SK-N-SH (cell line): Measurements from ENCODE around the gene COQ8B. TPM values are rescaled to one million over a fixed set of nuclear protein-coding genes. Genes with fewer than 3 reads are reported as not detected.

Source experiments
- CTCF ChIA-PET: fragments of 300-600, 350-600 bp; formaldehyde crosslinking; extraction: SDS; loops from one replicate; lab custom pipeline; 2021; lab: Yijun Ruan, JAX
- POLR2A ChIA-PET: fragments of 350-600 bp; sonication (Branson Sonifier 250); formaldehyde crosslinking; extraction: SDS; loops from one replicate; lab custom pipeline; 2020; ENCODE audit warnings: antibody characterized with exemption, inconsistent platforms; lab: Yijun Ruan, JAX
- DNase-seq: peaks from one replicate; pipeline ENCODE4 v3.0.0; 2012
- H2AFZ ChIP-seq: fragments of 200-600 bp; sonication (generic); 2 replicates; pipeline ENCODE4 v1.8.1; 2016; ENCODE audit warnings: antibody characterized with exemption, mild to moderate bottlenecking, low read depth
- H3F3A ChIP-seq: fragments of 200-600 bp; sonication (generic); replicated peaks from 2 replicates; pipeline ENCODE3; 2016; ENCODE audit warnings: antibody characterized with exemption, mild to moderate bottlenecking; ENCODE audit not compliant: insufficient read depth
- H3K27ac ChIP-seq, 2 experiments: fragments of 200-500 bp in 1 of 2; fragments of 200-600 bp in 1 of 2; sonication (Bioruptor generic) in 1 of 2; sonication (generic), shearing (Covaris generic) in 1 of 2; 2 replicates each; pipeline versions ENCODE4 v1.5.1 to v1.6.1; 2014 to 2016; ENCODE audit warnings: low read depth in 2 of 2, inconsistent platforms in 1 of 2, low read length in 1 of 2, mild to moderate bottlenecking in 1 of 2, mixed read lengths in 1 of 2
- H3K27me3 ChIP-seq: fragments of 200-600 bp; sonication (generic), shearing (Covaris generic); 2 replicates; pipeline ENCODE4 v1.6.1; 2016; ENCODE audit warnings: mixed run types; ENCODE audit not compliant: insufficient read depth
- H3K36me3 ChIP-seq, 2 experiments: fragments of 200-500 bp in 1 of 2; fragments of 200-600 bp in 1 of 2; sonication (Bioruptor generic) in 1 of 2; sonication (generic) in 1 of 2; replicated peaks in 1 of 2; 2 replicates each; pipeline versions ENCODE3 to v1.5.1; 2014 to 2016; ENCODE audit warnings: low read length in 1 of 2, mild to moderate bottlenecking in 1 of 2; ENCODE audit not compliant: insufficient read depth in 2 of 2, control insufficient read depth in 1 of 2
- H3K4me1 ChIP-seq, 2 experiments: fragments of 200-500 bp in 1 of 2; fragments of 200-600 bp in 1 of 2; sonication (Bioruptor generic) in 1 of 2; sonication (generic), shearing (Covaris generic) in 1 of 2; 2 replicates each; pipeline versions ENCODE4 v1.5.1 to v1.6.1; 2014 to 2016; ENCODE audit warnings: low read depth in 1 of 2, low read length in 1 of 2, mixed run types in 1 of 2; ENCODE audit not compliant: insufficient read depth in 2 of 2, control insufficient read depth in 1 of 2
- H3K4me2 ChIP-seq: fragments of 200-600 bp; sonication (generic), shearing (Covaris generic); 2 replicates; pipeline ENCODE4 v1.6.1; 2017; ENCODE audit warnings: mixed run types
- H3K4me3 ChIP-seq, 2 experiments: fragments of 200-500 bp in 1 of 2; fragments of 200-600 bp in 1 of 2; sonication (Bioruptor generic) in 1 of 2; sonication (generic), shearing (Covaris generic) in 1 of 2; 2 replicates each; pipeline versions ENCODE4 v1.5.1 to v1.8.1; 2014 to 2016; ENCODE audit warnings: low read depth in 2 of 2, inconsistent platforms in 1 of 2, low read length in 1 of 2, mild to moderate bottlenecking in 1 of 2, mixed read lengths in 1 of 2, moderate library complexity in 1 of 2
- H3K79me2 ChIP-seq: fragments of 200-600 bp; sonication (generic); 2 replicates; pipeline ENCODE4 v1.8.1; 2017; ENCODE audit warnings: mild to moderate bottlenecking; ENCODE audit not compliant: insufficient read depth
- H3K9ac ChIP-seq: fragments of 200-600 bp; sonication (generic); 2 replicates; pipeline ENCODE4 v1.6.1; 2017; ENCODE audit warnings: mixed run types
- H3K9me2 ChIP-seq: fragments of 200-600 bp; sonication (generic); 2 replicates; pipeline ENCODE4 v1.6.1; 2017; ENCODE audit warnings: mixed run types
- H3K9me3 ChIP-seq: fragments of 200-600 bp; sonication (generic); 2 replicates; pipeline ENCODE4 v1.6.1; 2017; ENCODE audit warnings: mixed run types, mild to moderate bottlenecking, moderate library complexity
- H4K20me1 ChIP-seq: fragments of 200-600 bp; sonication (generic); 2 replicates; pipeline ENCODE4 v1.6.1; 2017; ENCODE audit warnings: mild to moderate bottlenecking, mixed run types; ENCODE audit not compliant: insufficient read depth
- FOXJ3 ChIP-seq: sonication (generic); formaldehyde crosslinking; IDR thresholded peaks from 2 replicates; pipeline ENCODE4 v1.5.1; 2020; ENCODE audit warnings: mild to moderate bottlenecking, missing genetic modification reagents
- GATA2 ChIP-seq: sonication (generic); formaldehyde crosslinking; IDR thresholded peaks from 2 replicates; pipeline ENCODE4 v1.5.0; 2020; ENCODE audit warnings: mild to moderate bottlenecking, missing genetic modification reagents
- MXI1 ChIP-seq: IDR thresholded peaks from 2 replicates; pipeline ENCODE4 v1.6.1; 2012; ENCODE audit warnings: mild to moderate bottlenecking, low read depth, low read length, improper control_type of control experiment
- TCF12 ChIP-seq: IDR thresholded peaks from 2 replicates; pipeline ENCODE4 v1.4.0; 2012
- USF1 ChIP-seq: IDR thresholded peaks from 2 replicates; pipeline ENCODE4 v1.4.0; 2012; ENCODE audit warnings: low read depth, borderline replicate concordance
- USF2 ChIP-seq: fragments of 150-350 bp; IDR thresholded peaks from 2 replicates; pipeline ENCODE4 v1.6.1; 2017; ENCODE audit warnings: antibody characterized with exemption, low read length, low read depth, borderline replicate concordance
- WGBS: methylation state at CpG from one replicate; pipeline ENCODE4 v1.1.6; 2017; ENCODE audit warnings: low lambda C conversion rate; 5-methylcytosine and 5-hydroxymethylcytosine counted together
- polyA plus RNA-seq, 3 experiments: library from polyadenylated mRNA; depleted of rRNA; stranded (reverse); fragments of >200 nt; gene quantifications; 2 replicates each; pipeline ENCODE4 v1.2.3, GENCODE V29; 2012

COQ8B gene
- polyA plus RNA-seq, 1 of the 3 experiments (the other 2 are of a cell fraction), result 43.8 TPM

- H3K9ac ChIP-seq, result no peak overlapping the region
- H3K4me2 ChIP-seq, result no peak overlapping the region
- no peak for DNase-seq
- no peaks in the 10 kb centered on the region for H3K9me3 ChIP-seq
- H3F3A ChIP-seq, result no peaks in the 10 kb centered on the region
- WGBS, result 91% methylated on average over 6 of the region's 6 CpGs
- H3K4me3 ChIP-seq, result no peak overlapping the region
- CTCF ChIA-PET, result interaction anchor here (0.8 kb wide), 1 partner anchor 79 kb away, joined by 3 read pairs; no protein-coding TSS in a partner anchor
- no peak overlapping the region for H2AFZ ChIP-seq
- no peaks in the 10 kb centered on the region for H3K79me2 ChIP-seq
- POLR2A ChIA-PET, result interaction anchor here (1.3 kb wide), 1 partner anchor 10 kb away, joined by 3 read pairs; no protein-coding TSS in a partner anchor
- no peaks in the 10 kb centered on the region for H3K9me2 ChIP-seq
- no peaks in the 10 kb centered on the region for H3K27me3 ChIP-seq
- H4K20me1 ChIP-seq, result no peaks in the 10 kb centered on the region
- 0 out of 4 replicates have a peak, but pooled peaks cover 0 to 4% of the 10 kb centered on the region in 2 experiments for H3K4me1 ChIP-seq
- TF ChIP-seq USF1 (no peak), GATA2 (CRISPR knock-in tag) (no peak), MXI1 (no peak), TCF12 (no peak)
- H3K27ac ChIP-seq, result no peak overlapping the region
- H3K36me3 ChIP-seq, result peaks cover 9% of the 10 kb centered on the region in 2 experiments
Observed at GRCh38 chr19:40740747-40741146, 24.1 kb upstream of the COQ8B start.

GRCh38 chr19:40739871-40740703 lies 23.4 kb upstream of the COQ8B start:
- Histone ChIP-seq H3F3A (no peaks in the 10 kb centered on the region), H3K4me1 (0 out of 4 replicates have a peak, but pooled peaks cover 0 to 3% of the 10 kb centered on the region in 2 experiments), H3K9me2 (no peaks in the 10 kb centered on the region), H3K4me2 (no peak overlapping the region), H3K9ac (no peak overlapping the region), H2AFZ (no peak overlapping the region), H3K79me2 (no peaks in the 10 kb centered on the region), H3K9me3 (no peaks in the 10 kb centered on the region), H3K36me3 (peaks cover 9 to 11% of the 10 kb centered on the region in 2 experiments), H3K27me3 (no peaks in the 10 kb centered on the region), H4K20me1 (no peaks in the 10 kb centered on the region), H3K4me3 (no peak overlapping the region), H3K27ac (no peak overlapping the region)
- CTCF ChIA-PET, result interaction anchor here (0.8 kb wide), 1 partner anchor 80 kb away, joined by 3 read pairs; no protein-coding TSS in a partner anchor
- 93% methylated on average over 6 of the region's 16 CpGs for WGBS
- DNase-seq, result no peak
- POLR2A ChIA-PET, result no interaction called here
- no peak for TF ChIP-seq TCF12

GRCh38 chr19:40739030-40739839 lies 22.5 kb upstream of the COQ8B start:
- Histone ChIP-seq H2AFZ (no peak overlapping the region), H3K4me2 (no peak overlapping the region), H3K79me2 (no peaks in the 10 kb centered on the region), H3K27ac (no peak overlapping the region), H3K27me3 (no peaks in the 10 kb centered on the region), H3K4me1 (no peaks in the 10 kb centered on the region), H3F3A (no peaks in the 10 kb centered on the region), H3K9ac (no peak overlapping the region), H3K9me3 (no peaks in the 10 kb centered on the region), H4K20me1 (no peaks in the 10 kb centered on the region), H3K36me3 (peaks cover 10 to 11% of the 10 kb centered on the region in 2 experiments), H3K9me2 (no peaks in the 10 kb centered on the region), H3K4me3 (no peak overlapping the region)
- ChIA-PET POLR2A (no interaction called here), CTCF (no interaction called here)
- TF ChIP-seq USF2 (no peak), GATA2 (CRISPR knock-in tag) (no peak), MXI1 (no peak), FOXJ3 (CRISPR knock-in tag) (no peak)
- WGBS, result 86% methylated on average over 17 of the region's 22 CpGs
- no peak for DNase-seq
